HG03439 (cell line): Measurements from ENCODE around the gene NPY.
"Not testable (repeated sequence)": the region's sequence is repeated elsewhere in the genome, so short reads cannot be mapped to it uniquely, and the experiment has no call there.

Experiments used
- ATAC-seq: cut with Tn5 transposase; IDR thresholded peaks from one replicate; pipeline ENCODE4 v1.9.1; 2021; ENCODE audit warnings: mild to moderate bottlenecking, moderate library complexity; ENCODE audit not compliant: unreplicated experiment

The NPY gene

GRCh38 chr7:24283897-24284698, at the start of gene NPY:
Gene NPY, plus strand, starts transcription at chr7:24284190. Its CDS starts 1,051 bp downstream, at chr7:24285241.
- no peak for ATAC-seq

- no peak for ATAC-seq
These were observed 44.7 kb upstream of the NPY start for GRCh38 chr7:24239260-24239659.

- no peak for ATAC-seq
These were observed 42.8 kb upstream of the NPY start for GRCh38 chr7:24241206-24241605.

- no peak for ATAC-seq
These were observed 39.4 kb upstream of the NPY start for GRCh38 chr7:24244554-24244953.

GRCh38 chr7:24245362-24245761, 38.6 kb upstream of the NPY start:
- no peak for ATAC-seq

- no peak for ATAC-seq
These were observed 34.7 kb upstream of the NPY start for GRCh38 chr7:24249266-24249665.

- ATAC-seq = no peak
These were observed 32.4 kb upstream of the NPY start for GRCh38 chr7:24251568-24251967.

- no peak for ATAC-seq
These were observed 28.9 kb upstream of the NPY start for GRCh38 chr7:24255139-24255538.

- ATAC-seq = not testable (repeated sequence)
These were observed 25.7 kb upstream of the NPY start for GRCh38 chr7:24258324-24258723.

- no peak for ATAC-seq
These were observed 12.1 kb upstream of the NPY start for GRCh38 chr7:24271938-24272337.

- ATAC-seq = no peak
These were observed 4.5 kb upstream of the NPY start for GRCh38 chr7:24279512-24279911.

GRCh38 chr7:24283554-24283896, 465 bp upstream of the NPY start:
- no peak for ATAC-seq

- no peak for ATAC-seq
These were observed 913 bp downstream of the NPY start for GRCh38 chr7:24284699-24285506.

- ATAC-seq = peak; percentile 98
These were observed 6.1 kb downstream of the NPY start for GRCh38 chr7:24290004-24290641.

GRCh38 chr7:24291271-24291670, 7.3 kb downstream of the NPY start:
- ATAC-seq = no peak

GRCh38 chr7:24297362-24297761, 13.4 kb downstream of the NPY start:
- no peak for ATAC-seq

- ATAC-seq = no peak
These were observed 14.7 kb downstream of the NPY start for GRCh38 chr7:24298696-24299095.

- no peak for ATAC-seq
These were observed 15.2 kb downstream of the NPY start for GRCh38 chr7:24299192-24299591.

GRCh38 chr7:24301703-24302102, 17.7 kb downstream of the NPY start:
- no peak for ATAC-seq

GRCh38 chr7:24304494-24305095, 20.6 kb downstream of the NPY start:
- ATAC-seq = no peak

- no peak for ATAC-seq
These were observed 23.3 kb downstream of the NPY start for GRCh38 chr7:24307326-24307725.
